ENCODE data around the gene RND2.

RND2 gene

DNA sequence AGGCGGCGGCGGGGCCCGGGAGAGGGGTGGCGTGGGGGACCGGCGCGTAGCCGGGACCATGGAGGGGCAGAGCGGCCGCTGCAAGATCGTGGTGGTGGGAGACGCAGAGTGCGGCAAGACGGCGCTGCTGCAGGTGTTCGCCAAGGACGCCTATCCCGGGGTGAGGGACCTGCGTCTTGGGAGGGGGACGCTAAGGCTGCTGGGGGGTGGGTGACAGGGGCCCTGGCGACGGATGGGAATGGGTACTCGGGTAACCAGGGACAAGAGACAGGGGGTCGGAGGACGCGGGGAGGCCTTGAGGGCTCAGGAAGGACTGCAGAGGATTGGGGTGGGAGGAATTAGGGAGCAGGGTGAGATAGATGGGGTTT, 243 bp downstream of the RND2 start:
- Histone ChIP-seq H3K4me3 (peak overlapping the region; percentile 74), H3K27ac (peak overlapping the region in 1 of 2 donors; percentile 81)
- TF ChIP-seq, protein P1, sequence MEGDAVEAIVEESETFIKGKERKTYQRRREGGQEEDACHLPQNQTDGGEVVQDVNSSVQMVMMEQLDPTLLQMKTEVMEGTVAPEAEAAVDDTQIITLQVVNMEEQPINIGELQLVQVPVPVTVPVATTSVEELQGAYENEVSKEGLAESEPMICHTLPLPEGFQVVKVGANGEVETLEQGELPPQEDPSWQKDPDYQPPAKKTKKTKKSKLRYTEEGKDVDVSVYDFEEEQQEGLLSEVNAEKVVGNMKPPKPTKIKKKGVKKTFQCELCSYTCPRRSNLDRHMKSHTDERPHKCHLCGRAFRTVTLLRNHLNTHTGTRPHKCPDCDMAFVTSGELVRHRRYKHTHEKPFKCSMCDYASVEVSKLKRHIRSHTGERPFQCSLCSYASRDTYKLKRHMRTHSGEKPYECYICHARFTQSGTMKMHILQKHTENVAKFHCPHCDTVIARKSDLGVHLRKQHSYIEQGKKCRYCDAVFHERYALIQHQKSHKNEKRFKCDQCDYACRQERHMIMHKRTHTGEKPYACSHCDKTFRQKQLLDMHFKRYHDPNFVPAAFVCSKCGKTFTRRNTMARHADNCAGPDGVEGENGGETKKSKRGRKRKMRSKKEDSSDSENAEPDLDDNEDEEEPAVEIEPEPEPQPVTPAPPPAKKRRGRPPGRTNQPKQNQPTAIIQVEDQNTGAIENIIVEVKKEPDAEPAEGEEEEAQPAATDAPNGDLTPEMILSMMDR (IDR thresholded peaks at IDR 0.05) = no peak
- DNase-seq (ENCODE audit: low spot score) = no peak

- DNase-seq (ENCODE audit: low spot score) = no peak
- TF ChIP-seq, protein P1 (IDR thresholded peaks at IDR 0.05) = no peak
- Histone ChIP-seq H3K4me3 (peak overlapping the region; percentile 74), H3K27ac (peak overlapping the region in 1 of 2 donors; percentile 81)
Measured at GRCh38 chr17:43025766-43026537, 921 bp downstream of the RND2 start.

GRCh38 chr17:43026595-43026994, 1.6 kb downstream of the RND2 start:
- no peak overlapping the region for H3K27ac ChIP-seq
- TF ChIP-seq, protein P1 (IDR thresholded peaks at IDR 0.05) = no peak
- no peak overlapping the region for H3K4me3 ChIP-seq
- DNase-seq (ENCODE audit: low spot score) = no peak

DNA sequence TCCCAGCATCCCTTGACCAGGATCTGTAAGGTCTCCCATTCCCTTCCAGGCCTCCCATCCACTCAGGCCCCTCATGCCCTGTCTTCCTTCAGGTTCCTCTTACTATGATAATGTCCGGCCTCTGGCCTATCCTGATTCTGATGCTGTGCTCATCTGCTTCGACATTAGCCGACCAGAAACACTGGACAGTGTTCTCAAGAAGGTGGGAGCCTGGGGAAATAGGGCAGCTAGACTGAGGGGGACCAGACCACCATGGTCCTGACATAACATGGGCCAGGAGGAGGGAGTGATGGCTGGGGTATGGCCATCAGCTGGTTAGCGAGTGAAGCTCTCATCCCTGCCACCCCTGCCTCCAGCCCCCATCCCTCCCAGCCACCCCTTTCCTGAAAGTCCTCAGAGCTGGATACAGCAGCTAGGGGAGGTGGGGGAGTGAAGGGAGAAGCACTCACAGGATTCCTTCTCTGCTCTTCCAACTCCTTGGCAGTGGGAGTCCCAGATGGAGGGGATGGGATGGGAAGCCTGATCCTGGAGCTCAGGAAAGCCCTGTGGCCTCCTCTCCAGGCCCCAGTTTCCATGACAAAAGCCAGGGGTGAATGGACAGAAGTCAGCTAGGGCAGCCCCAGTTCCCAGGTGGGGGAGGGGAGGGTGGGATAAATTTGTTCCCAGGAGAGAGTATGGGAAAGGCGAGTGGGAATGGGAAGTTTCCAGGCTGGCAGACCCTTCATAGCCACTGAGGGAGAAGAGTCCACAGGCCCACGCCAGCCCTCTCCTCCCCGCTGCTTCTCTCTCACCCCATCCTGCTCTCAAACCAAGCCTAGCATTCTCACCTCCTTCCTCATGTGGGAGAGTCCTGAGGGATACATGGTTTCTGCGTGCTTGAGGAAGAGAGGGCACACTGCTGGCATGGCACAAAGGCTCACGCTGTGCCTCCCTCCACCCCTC, 2.3 kb downstream of the RND2 start:
- no peak overlapping the region for H3K27ac ChIP-seq
- no peak for DNase-seq (ENCODE audit: low spot score)

GRCh38 chr17:43028221-43028861, 3.3 kb downstream of the RND2 start:
- Histone ChIP-seq H3K4me3 (no peak overlapping the region), H3K27ac (no peak overlapping the region)
- TF ChIP-seq, protein P1 (IDR thresholded peaks at IDR 0.05) = no peak
- DNase-seq (ENCODE audit: low spot score) = no peak

More for the DNA sequence above, 2.3 kb downstream of the RND2 start:
- no peak overlapping the region for H3K4me3 ChIP-seq
- TF ChIP-seq, protein P1 (IDR thresholded peaks at IDR 0.05) = no peak

- Histone ChIP-seq H3K4me3 (no peak overlapping the region), H3K27ac (no peak overlapping the region)
- no peak for DNase-seq (ENCODE audit: low spot score)
- TF ChIP-seq, protein P1 (IDR thresholded peaks at IDR 0.05) = no peak
Measured at GRCh38 chr17:43030137-43030767, 5.2 kb downstream of the RND2 start.
